HL-60 (cell line): ENCODE data around the gene NIN.

Experiments
- CTCF ChIP-seq: IDR thresholded peaks from one replicate; pipeline ENCODE4 v1.5.1; 2011; ENCODE audit warnings: low read length, control low read depth, inconsistent platforms; ENCODE audit not compliant: insufficient read depth
- SPI1 ChIP-seq: IDR thresholded peaks from 2 replicates; pipeline ENCODE4 v1.6.1; 2012; ENCODE audit warnings: low read depth, mild to moderate bottlenecking, borderline replicate concordance

DNA sequence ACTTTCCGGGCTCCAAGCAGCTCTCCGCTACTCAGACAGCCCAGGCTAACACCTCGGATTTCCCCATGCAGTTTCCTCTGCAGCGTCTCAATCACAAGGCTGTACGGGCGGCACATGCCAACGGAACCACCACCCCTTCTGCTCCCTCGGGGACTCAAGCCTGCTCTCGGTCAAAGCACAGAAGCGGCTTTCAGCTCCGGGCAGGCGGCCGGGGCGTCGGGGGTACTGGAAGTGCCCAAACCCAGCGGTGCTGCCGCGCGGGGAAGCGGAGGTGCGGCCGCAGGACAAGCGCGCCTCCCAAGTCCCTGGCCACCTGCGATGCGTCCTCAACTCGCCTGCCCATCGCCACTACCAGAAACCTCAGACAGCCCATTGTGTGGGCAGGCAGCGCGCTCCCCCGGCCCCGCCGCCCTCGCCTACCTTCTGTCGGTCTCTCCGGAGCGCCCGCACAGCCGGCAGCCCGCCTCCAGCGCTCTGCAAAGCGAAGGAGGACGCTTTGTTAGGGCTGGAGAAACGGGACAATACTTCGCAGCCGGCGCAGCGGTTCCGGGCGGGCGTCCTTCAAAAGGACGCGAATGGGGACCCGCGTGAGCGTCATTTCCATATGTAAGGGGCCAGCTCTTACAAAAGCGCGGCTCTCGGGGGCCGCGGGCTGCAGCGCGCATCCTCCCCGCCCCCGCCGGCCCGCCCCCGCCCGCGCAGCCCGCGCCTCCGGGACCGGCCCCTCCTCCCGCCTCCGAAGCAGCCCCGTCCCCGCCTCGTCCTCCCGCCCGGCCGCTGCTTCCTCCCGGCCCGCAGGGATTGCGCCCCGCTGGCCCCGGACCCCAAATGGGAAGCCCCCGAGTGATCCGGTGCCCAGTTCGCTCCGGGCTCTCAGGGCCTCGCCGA lies 674 bp downstream of the NIN start:
- TF ChIP-seq CTCF (no peak), SPI1 (no peak; the same call in 1 of the 2 replicates)
